Activated CD8-positive, alpha-beta memory T cell treated with anti-CD3 and anti-CD28 coated beads for 1 hour (primary cell): ENCODE results near the gene MYZAP.
"Not testable (repeated sequence)": the region's sequence is repeated elsewhere in the genome, so short reads cannot be mapped to it uniquely, and the experiment has no call there.

ENCODE experiments used
- DNase-seq, 2 donors: peaks; one replicate each; pipeline ENCODE4 v3.0.0-alpha.2; 2020; ENCODE audit warnings: low read depth in 1 of 2; ENCODE audit errors: extremely low read depth in 1 of 2

MYZAP gene

GRCh38 chr15:57592426-57592825, 722 bp downstream of the MYZAP start:
- no peak for DNase-seq

GRCh38 chr15:57592836-57593420, 1.2 kb downstream of the MYZAP start:
- DNase-seq = no peak

- DNase-seq = no peak
Measured at GRCh38 chr15:57594479-57594878, 2.8 kb downstream of the MYZAP start.

GRCh38 chr15:57595011-57595866, 3.5 kb downstream of the MYZAP start:
- no peak for DNase-seq

GRCh38 chr15:57596301-57596855, 4.7 kb downstream of the MYZAP start:
- no peak for DNase-seq

GRCh38 chr15:57596978-57597377, 5.3 kb downstream of the MYZAP start:
- DNase-seq = no peak

GRCh38 chr15:57597431-57597830, 5.7 kb downstream of the MYZAP start:
- no peak for DNase-seq

- no peak for DNase-seq
Measured at GRCh38 chr15:57598346-57598745, 6.6 kb downstream of the MYZAP start.

- no peak for DNase-seq
Measured at GRCh38 chr15:57599296-57599810, 7.6 kb downstream of the MYZAP start.

GRCh38 chr15:57600197-57600596, 8.5 kb downstream of the MYZAP start:
- no peak for DNase-seq

- no peak for DNase-seq
Measured at GRCh38 chr15:57604507-57604906, 12.8 kb downstream of the MYZAP start.

- no peak for DNase-seq
Measured at GRCh38 chr15:57605491-57605890, 13.8 kb downstream of the MYZAP start.

GRCh38 chr15:57606048-57606447, 14.3 kb downstream of the MYZAP start:
- DNase-seq = no peak

- DNase-seq = no peak
Measured at GRCh38 chr15:57606816-57607215, 15.1 kb downstream of the MYZAP start.

GRCh38 chr15:57607570-57608000, 15.9 kb downstream of the MYZAP start:
- no peak for DNase-seq

- no peak for DNase-seq
Measured at GRCh38 chr15:57609805-57610529, 18.3 kb downstream of the MYZAP start.

- no peak for DNase-seq
Measured at GRCh38 chr15:57611123-57611522, 19.4 kb downstream of the MYZAP start.

- no peak for DNase-seq
Measured at GRCh38 chr15:57611938-57612337, 20.2 kb downstream of the MYZAP start.

GRCh38 chr15:57614241-57614640, 22.5 kb downstream of the MYZAP start:
- no peak for DNase-seq

GRCh38 chr15:57615951-57616496, 24.3 kb downstream of the MYZAP start:
- DNase-seq = not testable (repeated sequence)

- no peak for DNase-seq
Measured at GRCh38 chr15:57618325-57618724, 26.6 kb downstream of the MYZAP start.
